KOPT-K1 (cell line): Measurements from ENCODE around the gene OLFML2B.

Experiments used
- H3K27ac ChIP-seq: fragments of 200-600 bp; sonication (generic); 2 replicates; pipeline ENCODE4 v1.5.1; 2016; ENCODE audit warnings: antibody characterized with exemption, mild to moderate bottlenecking, low read depth, low read length; ENCODE audit not compliant: poor library complexity, severe bottlenecking
- H3K36me3 ChIP-seq: fragments of 200-600 bp; sonication (generic); 2 replicates; pipeline ENCODE4 v1.5.1; 2017; ENCODE audit warnings: antibody characterized with exemption, mild to moderate bottlenecking, low read length, moderate library complexity; ENCODE audit not compliant: insufficient read depth
- H3K9me3 ChIP-seq: fragments of 200-600 bp; sonication (generic); 2 replicates; pipeline ENCODE4 v1.5.1; 2017; ENCODE audit warnings: antibody characterized with exemption, low read length, mild to moderate bottlenecking; ENCODE audit not compliant: insufficient read depth, poor library complexity, severe bottlenecking

Gene OLFML2B

DNA sequence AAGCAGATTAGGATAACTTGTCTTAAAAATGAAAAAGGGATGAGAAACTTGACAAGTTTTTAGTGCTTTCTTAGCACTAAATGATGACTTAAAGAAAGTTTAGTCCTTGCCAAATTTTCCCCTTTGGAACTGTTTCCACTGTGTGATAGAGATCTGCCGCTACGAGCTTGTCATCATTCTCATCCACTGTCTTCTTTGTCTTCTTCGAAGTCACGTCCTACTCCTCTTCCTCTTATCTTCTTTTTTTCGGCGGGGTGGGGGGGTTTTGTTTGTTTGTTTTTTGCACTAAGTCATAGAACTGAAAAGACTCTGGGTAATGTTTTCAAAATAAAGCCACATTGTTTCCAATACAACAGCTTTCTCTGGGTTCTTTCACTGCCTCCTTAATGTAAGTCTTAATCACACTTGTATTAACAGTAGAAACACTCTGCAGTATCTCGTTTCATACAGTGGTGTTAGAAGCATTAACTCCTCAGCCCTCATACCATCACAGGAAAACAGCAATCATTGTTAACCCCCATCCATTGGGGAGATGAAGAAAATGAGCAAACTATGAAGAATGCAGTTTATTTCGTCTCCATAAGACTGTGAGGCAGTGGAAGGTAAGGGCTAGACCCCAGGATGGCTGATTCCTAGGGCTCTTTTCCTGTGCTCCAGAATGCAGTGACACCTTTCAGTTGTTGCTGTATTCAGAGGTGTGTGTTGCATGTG, 81.8 kb downstream of the OLFML2B start:
- H3K9me3 ChIP-seq, result no peaks in the 10 kb centered on the region
- H3K27ac ChIP-seq, result no peak overlapping the region
- peaks cover 49% of the 10 kb centered on the region for H3K36me3 ChIP-seq

DNA sequence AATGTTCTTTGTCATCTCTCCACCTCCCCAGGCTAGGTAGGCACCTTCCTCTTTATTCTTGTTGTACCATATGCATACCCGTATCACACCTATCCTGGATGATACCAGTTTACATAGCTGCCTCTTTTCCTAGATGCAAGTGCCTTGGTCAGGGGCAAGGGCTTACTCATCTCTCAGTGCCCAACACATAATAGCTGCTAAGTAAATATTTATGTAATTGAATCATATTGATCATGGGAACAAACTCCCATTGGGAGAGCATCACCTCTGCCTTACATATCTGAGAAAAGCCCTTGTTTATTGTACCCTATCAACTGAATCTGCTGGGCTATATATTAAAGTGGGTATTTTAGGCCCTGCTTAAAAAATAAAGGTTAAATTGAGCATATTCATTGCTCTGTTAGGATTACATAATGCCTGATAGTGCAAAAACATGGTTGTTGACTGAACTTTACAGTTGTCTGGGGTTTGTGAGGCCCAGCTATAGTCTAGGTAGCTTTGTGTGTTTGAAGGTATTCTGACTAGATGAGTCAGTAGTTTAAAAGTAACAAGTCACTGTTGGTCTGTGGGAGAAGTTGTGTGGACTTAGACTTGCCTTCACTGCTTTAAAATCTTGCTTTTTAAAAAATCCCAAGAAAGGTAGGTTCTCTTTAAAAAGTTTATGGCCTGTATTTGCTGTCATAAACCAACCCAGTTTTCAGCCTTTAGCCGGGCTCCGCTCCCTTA, 82.6 kb downstream of the OLFML2B start:
- H3K9me3 ChIP-seq, result no peaks in the 10 kb centered on the region
- H3K27ac ChIP-seq, result no peak overlapping the region
- H3K36me3 ChIP-seq, result peaks cover 49% of the 10 kb centered on the region

DNA sequence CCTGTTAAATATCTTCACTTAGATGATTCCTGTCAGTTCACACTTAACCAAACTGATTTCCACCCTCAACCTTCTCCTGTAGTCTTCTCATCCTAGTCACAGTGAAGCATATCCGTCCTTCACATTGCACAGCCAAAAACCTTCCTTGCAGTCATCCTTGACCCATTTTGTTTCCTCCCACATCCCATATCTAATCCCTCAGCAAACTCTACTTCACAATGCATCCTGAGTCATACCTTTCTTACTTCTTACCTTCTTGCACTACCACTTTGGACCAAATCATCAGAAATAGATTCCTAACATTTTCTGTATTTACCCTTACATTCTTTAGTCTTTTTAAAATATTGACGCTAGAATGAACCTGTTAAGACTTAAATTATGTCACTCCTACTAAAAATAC, 86.9 kb downstream of the OLFML2B start:
- peaks cover 12% of the 10 kb centered on the region for H3K36me3 ChIP-seq
- H3K9me3 ChIP-seq, result no peaks in the 10 kb centered on the region
- no peak overlapping the region for H3K27ac ChIP-seq

DNA sequence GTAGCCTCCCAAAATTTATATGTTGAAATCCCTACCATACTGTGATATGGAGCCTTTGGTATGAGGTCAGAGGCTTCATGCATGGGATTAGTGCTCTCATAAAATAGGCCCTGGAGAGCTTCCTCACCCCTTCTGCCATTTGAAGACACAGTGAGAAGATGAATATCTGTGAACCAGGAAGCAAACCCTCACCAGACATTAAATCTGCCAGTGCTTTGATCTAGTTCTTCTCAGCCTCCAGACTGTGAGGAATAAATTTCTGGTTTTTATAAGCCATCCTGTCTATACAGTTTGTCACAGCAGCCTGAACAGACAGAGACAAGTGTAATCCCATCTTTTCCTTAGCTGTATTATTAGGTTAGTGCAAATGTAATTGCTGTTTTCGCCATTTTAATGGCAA, 88.4 kb downstream of the OLFML2B start:
- Histone ChIP-seq H3K9me3 (no peaks in the 10 kb centered on the region), H3K36me3 (peaks cover 8% of the 10 kb centered on the region), H3K27ac (peak overlapping the region; percentile 63)

DNA sequence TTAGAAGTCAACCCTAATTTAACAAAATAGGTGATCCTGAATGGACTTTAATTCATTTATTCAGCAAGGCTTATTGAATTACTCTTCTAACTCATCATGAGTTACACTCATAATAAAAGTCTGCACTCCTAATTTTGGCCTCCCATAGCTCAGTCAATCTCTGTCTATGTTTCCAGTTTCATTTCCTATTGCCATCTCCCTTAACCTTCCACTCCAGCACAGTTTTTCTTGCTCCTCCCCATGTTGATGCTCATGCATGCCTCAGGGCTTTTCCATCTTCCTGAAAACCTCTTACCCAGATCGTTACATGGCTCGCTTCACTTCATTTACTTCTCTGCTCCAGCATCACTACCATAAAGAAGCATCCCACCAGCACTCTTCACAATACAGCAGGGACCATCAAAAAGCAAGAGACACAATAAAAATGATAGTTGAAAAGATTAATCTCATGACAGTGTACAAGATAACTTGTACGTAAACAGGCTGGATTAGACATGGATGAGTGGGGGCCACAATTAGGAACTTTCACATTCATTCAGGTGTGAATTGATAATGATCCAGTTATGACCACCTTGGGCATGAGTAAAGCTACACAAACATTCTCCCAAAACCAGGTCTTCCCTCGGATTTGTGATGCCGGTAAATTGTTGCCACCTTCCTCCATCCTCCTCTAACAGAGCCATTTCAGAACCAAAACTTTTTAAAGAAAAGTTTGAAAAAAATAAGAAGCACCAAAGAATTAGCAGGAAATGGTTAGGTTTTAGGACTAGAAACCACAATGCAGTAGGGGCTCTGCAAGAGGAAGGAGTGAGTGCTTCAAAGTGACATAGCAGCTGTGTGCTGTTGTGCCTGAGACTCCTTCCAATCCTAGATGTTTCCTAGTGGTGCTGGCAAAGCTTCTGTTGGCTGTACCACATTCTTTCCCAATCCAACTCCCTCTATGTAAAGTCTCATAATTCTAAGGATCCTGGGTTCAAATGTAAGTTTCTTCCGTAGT, 89.8 kb downstream of the OLFML2B start:
- peak overlapping the region; percentile 63 for H3K27ac ChIP-seq
- H3K9me3 ChIP-seq, result no peaks in the 10 kb centered on the region

More for the DNA sequence above, 89.8 kb downstream of the OLFML2B start:
- H3K36me3 ChIP-seq, result peaks cover 15% of the 10 kb centered on the region
